Lower leg skin (tissue), 3 donors: ENCODE data around the gene GAB1.

Experiments
- CTCF ChIP-seq, 3 donors: fragments of 450-650 bp; IDR thresholded peaks; one replicate each; pipeline ENCODE4 v1.5.1; 2016; ENCODE audit warnings: antibody characterized with exemption in 3 of 3, mild to moderate bottlenecking in 3 of 3, moderate library complexity in 2 of 3
- POLR2A ChIP-seq, 2 donors: fragments of 450-650 bp; IDR thresholded peaks; one replicate each; pipeline ENCODE4 v1.6.1; 2016 to 2017; ENCODE audit warnings: antibody characterized with exemption in 2 of 2, mild to moderate bottlenecking in 1 of 2, moderate library complexity in 1 of 2

GRCh38 chr4:143292858-143293257, 43.8 kb upstream of the GAB1 start:
- no peak for TF ChIP-seq CTCF (IDR thresholded peaks at IDR 0.05)
- no peak for TF ChIP-seq POLR2A (IDR thresholded peaks at IDR 0.05)
